B cell (primary cell): ENCODE results near the gene PELI1. TPM values are rescaled to one million over a fixed set of nuclear protein-coding genes. Genes with fewer than 3 reads are reported as not detected.

Experiments
- ATAC-seq: fragments of 200-7000 bp; cut with Tn5 transposase; one replicate; pipeline ENCODE4 v1.10.0; 2021; ENCODE audit warnings: low read depth, mild to moderate bottlenecking, moderate number of reproducible peaks, moderate library complexity
- CTCF ChIA-PET: fragments of 350-600 bp; sonication (Branson Sonifier 250); formaldehyde crosslinking; loops from one replicate; lab custom pipeline; 2021; ENCODE audit warnings: antibody characterized with exemption, inconsistent platforms; lab: Charles Lee
- POLR2A ChIA-PET: fragments of 350-600 bp; sonication (Branson Sonifier 250); formaldehyde crosslinking; loops from one replicate; lab custom pipeline; 2021; ENCODE audit warnings: antibody characterized with exemption; lab: Charles Lee
- DNase-seq: peaks from one replicate; pipeline ENCODE4 v3.0.0; 2013
- H2AFZ ChIP-seq: 2 replicates; pipeline ENCODE4 v1.6.1; 2012; ENCODE audit warnings: mild to moderate bottlenecking, low read depth, low read length; ENCODE audit not compliant: insufficient read depth, poor library complexity, severe bottlenecking
- H3K27ac ChIP-seq, 2 donors: 1 replicate in 1 of 2; 2 replicates in 1 of 2; pipeline ENCODE4 v1.5.1; 2012 to 2013; ENCODE audit warnings: low read length in 2 of 2, mild to moderate bottlenecking in 2 of 2, moderate library complexity in 1 of 2
- H3K27me3 ChIP-seq, 4 experiments: fragments of 200-600 bp in 1 of 4; sonication (generic) in 1 of 4; replicated peaks in 1 of 4; 1 replicate in 2 of 4; 2 replicates in 2 of 4; pipeline versions ENCODE4 v1.6.1 to v1.7.0; 2013 to 2016; ENCODE audit warnings: low read length in 3 of 4, mild to moderate bottlenecking in 2 of 4, mixed read lengths in 1 of 4, moderate library complexity in 1 of 4; ENCODE audit not compliant: insufficient read depth in 4 of 4, control insufficient read depth in 3 of 4; ENCODE audit errors: control extremely low read depth in 1 of 4
- H3K36me3 ChIP-seq, 2 experiments: replicated peaks in 1 of 2; 1 replicate in 1 of 2; 2 replicates in 1 of 2; pipeline versions ENCODE4 v1.6.1 to v1.7.1; 2013; ENCODE audit warnings: low read length in 1 of 2; ENCODE audit not compliant: insufficient read depth in 2 of 2, control insufficient read depth in 1 of 2; ENCODE audit errors: control extremely low read depth in 1 of 2, extremely low read depth in 1 of 2
- H3K4me1 ChIP-seq, 2 donors: fragments of 200-600 bp in 1 of 2; sonication (generic) in 1 of 2; 1 replicate in 1 of 2; 2 replicates in 1 of 2; pipeline versions ENCODE4 v1.5.1 to v1.6.1; 2013 to 2017; ENCODE audit warnings: low read length in 2 of 2; ENCODE audit not compliant: control insufficient read depth in 2 of 2, insufficient read depth in 2 of 2
- H3K4me2 ChIP-seq: replicated peaks from 2 replicates; pipeline ENCODE3; 2012; ENCODE audit warnings: mild to moderate bottlenecking, low read depth, low read length; ENCODE audit not compliant: poor library complexity, severe bottlenecking
- H3K4me3 ChIP-seq, 5 experiments: fragments of 200-600 bp in 1 of 5; sonication (generic) in 1 of 5; 1 replicate in 3 of 5; 2 replicates in 2 of 5; pipeline versions ENCODE4 v1.5.1 to v1.7.0; 2011 to 2016; ENCODE audit warnings: low read length in 4 of 5, mild to moderate bottlenecking in 4 of 5, low read depth in 2 of 5, control low read depth in 1 of 5, moderate library complexity in 1 of 5; ENCODE audit not compliant: insufficient read depth in 1 of 5; ENCODE audit errors: control extremely low read depth in 1 of 5, extremely low read depth in 1 of 5
- H3K79me2 ChIP-seq: fragments of 200-600 bp; sonication (generic); one replicate; pipeline ENCODE4 v1.6.0; 2016; ENCODE audit warnings: low read length; ENCODE audit not compliant: control insufficient read depth, insufficient read depth
- H3K9ac ChIP-seq: fragments of 200-600 bp; sonication (generic); 2 replicates; pipeline ENCODE4 v1.6.1; 2017; ENCODE audit warnings: mild to moderate bottlenecking, low read length, moderate library complexity
- H3K9me3 ChIP-seq, 3 donors: one replicate each; pipeline versions ENCODE4 v1.6.1 to v1.7.1; 2013; ENCODE audit warnings: low read length in 2 of 3; ENCODE audit not compliant: control insufficient read depth in 2 of 3, insufficient read depth in 1 of 3; ENCODE audit errors: control extremely low read depth in 1 of 3
- H4K20me1 ChIP-seq: 2 replicates; pipeline ENCODE4 v1.6.0; 2012; ENCODE audit warnings: mild to moderate bottlenecking, low read length; ENCODE audit not compliant: insufficient read depth, control insufficient read depth, poor library complexity, severe bottlenecking
- H3K27ac Mint-ChIP-seq: one replicate; pipeline ENCODE4 v1.8.0; 2021; ENCODE audit warnings: mixed read lengths
- H3K27me3 Mint-ChIP-seq: one replicate; pipeline ENCODE4 v1.8.0; 2021; ENCODE audit warnings: mixed read lengths
- H3K4me1 Mint-ChIP-seq: one replicate; pipeline ENCODE4 v1.8.0; 2021; ENCODE audit warnings: mixed read lengths
- H3K4me3 Mint-ChIP-seq: one replicate; pipeline ENCODE4 v1.8.0; 2021; ENCODE audit warnings: mixed read lengths
- H3K9me3 Mint-ChIP-seq: one replicate; pipeline ENCODE4 v1.8.0; 2022; ENCODE audit warnings: mixed read lengths; ENCODE audit not compliant: insufficient read depth
- CTCF ChIP-seq: fragments of 200-600 bp; IDR thresholded peaks from one replicate; pipeline ENCODE4 v1.8.0; 2022; ENCODE audit warnings: antibody characterized with exemption, mild to moderate bottlenecking
- EZH2 ChIP-seq: IDR thresholded peaks from 2 replicates; pipeline ENCODE4 v1.6.1; 2012; ENCODE audit warnings: borderline replicate concordance, low read depth, mild to moderate bottlenecking, moderate library complexity, low read length; ENCODE audit not compliant: insufficient read depth, poor library complexity, severe bottlenecking
- WGBS: methylation state at CpG from one replicate; pipeline ENCODE4 v1.1.5; 2013; ENCODE audit warnings: missing lambda C conversion rate; ENCODE audit not compliant: insufficient coverage; 5-methylcytosine and 5-hydroxymethylcytosine counted together
- intact Hi-C: fragments of 100-400 bp; cut with micrococcal nuclease; formaldehyde crosslinking; loops from one replicate; pipeline ENCODE4 v1.10.0; 2022
- polyA plus RNA-seq: library from polyadenylated mRNA; depleted of rRNA; stranded (reverse); fragments of >200 nt; gene quantifications from 2 replicates; pipeline ENCODE4 v1.2.3, GENCODE V29; 2012
- total RNA-seq, 2 donors: library from RNA; stranded (reverse); fragments of 120-200 nt in 1 of 2; gene quantifications; 1 replicate in 1 of 2; 2 replicates in 1 of 2; pipeline versions ENCODE4 v1.2.3 to v1.2.4, GENCODE V29; 2013 to 2022

Gene PELI1
- total and polyA plus RNA-seq, 2 donors (not counting 1 experiment from before 2014, with no cell fraction given), result 45.3 to 115 TPM

GRCh38 chr2:64137567-64137966 lies 6.7 kb downstream of the PELI1 start:
- no peak overlapping the region for H2AFZ ChIP-seq
- H3K4me2 ChIP-seq, result peak overlapping the region; percentile 24
- no CpG with 5 or more reads among the region's 3 CpGs for WGBS
- peaks cover 99% of the 10 kb centered on the region for H3K79me2 ChIP-seq
- H4K20me1 ChIP-seq, result peaks cover 58% of the 10 kb centered on the region
- H3K9me3 ChIP-seq, result no peaks in the 10 kb centered on the region
- peaks cover 75% of the 10 kb centered on the region for H3K4me1 Mint-ChIP-seq
- ChIA-PET CTCF (interaction anchor here (0.6 kb wide), 1 partner anchor 190 kb away, joined by 3 read pairs; no protein-coding TSS in a partner anchor), POLR2A (interaction anchor here (1.0 kb wide), 1 partner anchor 75 kb away, joined by 8 read pairs; no protein-coding TSS in a partner anchor)
- peaks cover 32 to 49% of the 10 kb centered on the region in 2 donors for H3K4me1 ChIP-seq
- peak; percentile 31 for ATAC-seq
- TF ChIP-seq CTCF (no peak), EZH2 (no peak)
- no peaks in the 10 kb centered on the region for H3K27me3 Mint-ChIP-seq
- no peaks in the 10 kb centered on the region for H3K27me3 ChIP-seq
- peak overlapping the region; percentile 64 for H3K4me3 Mint-ChIP-seq
- intact Hi-C loops, result loop anchor here (2.0 kb wide), 1 partner anchor 15 kb away; no protein-coding TSS in a partner anchor
- no peak overlapping the region for H3K9ac ChIP-seq
- no peak overlapping the region for H3K27ac Mint-ChIP-seq
- no peak for DNase-seq
- H3K9me3 Mint-ChIP-seq, result no peaks in the 10 kb centered on the region
- H3K27ac ChIP-seq, result no peak overlapping the region
- H3K36me3 ChIP-seq, result peaks cover 0 to 2% of the 10 kb centered on the region in 2 experiments
- H3K4me3 ChIP-seq, result no peak overlapping the region

GRCh38 chr2:64135421-64135820 lies 8.8 kb downstream of the PELI1 start:
- POLR2A ChIA-PET, result no interaction called here

More at GRCh38 chr2:64135421-64135820, 8.8 kb downstream of the PELI1 start:
- H3K27ac ChIP-seq, result no peak overlapping the region
- H3K9ac ChIP-seq, result no peak overlapping the region
- H2AFZ ChIP-seq, result no peak overlapping the region
- 100% methylated on average over 1 of the region's 1 CpG for WGBS
- peaks cover 0 to 6% of the 10 kb centered on the region in 2 experiments for H3K36me3 ChIP-seq
- H3K27ac Mint-ChIP-seq, result no peak overlapping the region
- intact Hi-C loops, result no loop called here
- H3K9me3 Mint-ChIP-seq, result no peaks in the 10 kb centered on the region
- no peak overlapping the region for H3K4me3 ChIP-seq
- H3K4me3 Mint-ChIP-seq, result no peak overlapping the region
- no peak for ATAC-seq
- H3K27me3 ChIP-seq, result no peaks in the 10 kb centered on the region
- no peak for DNase-seq
- H3K9me3 ChIP-seq, result no peaks in the 10 kb centered on the region
- H3K4me1 Mint-ChIP-seq, result peaks cover 67% of the 10 kb centered on the region
- no peaks in the 10 kb centered on the region for H3K27me3 Mint-ChIP-seq
- TF ChIP-seq EZH2 (no peak), CTCF (no peak)
- CTCF ChIA-PET, result interaction anchor here (1.1 to 5.5 kb wide), 4 partner anchors 10 to 195 kb away, joined by 3 to 27 read pairs (median 6); no protein-coding TSS in a partner anchor
- peaks cover 99% of the 10 kb centered on the region for H3K79me2 ChIP-seq
- H3K4me1 ChIP-seq, result peaks cover 23 to 33% of the 10 kb centered on the region in 2 donors
- H3K4me2 ChIP-seq, result no peak overlapping the region
- H4K20me1 ChIP-seq, result peaks cover 64% of the 10 kb centered on the region
